Heart right ventricle (tissue), 16 donors: ENCODE results near the gene STPG3. TPM values are rescaled to one million over a fixed set of nuclear protein-coding genes. Genes with fewer than 3 reads are reported as not detected.

Source experiments
- ATAC-seq, 8 donors: fragments of 200-7000 bp; cut with Tn5 transposase; one replicate each; pipeline ENCODE4 v1.9.1; 2020; ENCODE audit warnings: mild to moderate bottlenecking in 8 of 8, moderate library complexity in 8 of 8, moderate number of reproducible peaks in 1 of 8
- DNase-seq, 2 donors: peaks; one replicate each; pipeline ENCODE4 v3.0.0-alpha.2; 2020
- H3K27ac ChIP-seq, 10 donors: fragments of 200-600 bp; sonication (generic) in 2 of 10; one replicate each; pipeline versions ENCODE4 v1.5.0 to v1.8.0; 2020 to 2022; ENCODE audit warnings: mild to moderate bottlenecking in 3 of 10
- H3K27me3 ChIP-seq, 7 donors: fragments of 200-600 bp; one replicate each; pipeline ENCODE4 v1.8.0; 2021 to 2022; ENCODE audit warnings: mild to moderate bottlenecking in 2 of 7
- H3K36me3 ChIP-seq, 9 donors: fragments of 200-600 bp; sonication (generic) in 1 of 9; one replicate each; pipeline versions ENCODE4 v1.5.0 to v1.8.0; 2020 to 2022; ENCODE audit warnings: mild to moderate bottlenecking in 2 of 9
- H3K4me1 ChIP-seq, 9 donors: fragments of 200-600 bp; sonication (generic) in 1 of 9; one replicate each; pipeline versions ENCODE4 v1.5.0 to v1.8.0; 2020 to 2022; ENCODE audit warnings: mild to moderate bottlenecking in 4 of 9
- H3K4me3 ChIP-seq, 10 donors: fragments of 200-600 bp; sonication (generic) in 2 of 10; one replicate each; pipeline versions ENCODE4 v1.5.0 to v1.8.0; 2020 to 2022; ENCODE audit warnings: mild to moderate bottlenecking in 7 of 10, moderate library complexity in 2 of 10
- H3K9me3 ChIP-seq, 11 donors: fragments of 200-600 bp in 10 of 11; sonication (generic) in 2 of 11; one replicate each; pipeline versions ENCODE4 v1.5.0 to v1.8.0; 2013 to 2022; ENCODE audit warnings: mild to moderate bottlenecking in 2 of 11, control low read depth in 1 of 11, moderate library complexity in 1 of 11
- WGBS, 2 donors: extraction: QIAGEN DNeasy Blood & Tissue Kit; methylation state at CpG; one replicate each; pipeline ENCODE4 v1.1.7; 2013; ENCODE audit warnings: inconsistent platforms in 1 of 2; 5-methylcytosine and 5-hydroxymethylcytosine counted together
- intact Hi-C, 10 donors: fragments of 100-400 bp; cut with DNase I; formaldehyde crosslinking; loops; one replicate each; pipeline versions ENCODE4 v1.11.1 to v1.14.2; 2022
- polyA plus RNA-seq, 2 donors: library from polyadenylated mRNA; stranded (reverse); fragments of 200-250 nt; gene quantifications; one replicate each; pipeline ENCODE4 v1.2.3, GENCODE V29; 2013
- total RNA-seq, 10 donors: library from RNA; stranded (reverse); fragmentation: NEBNext Ultra II Directional in 3 of 10; extraction: Animal tissue kit (Norgen Biotek cat#: 25700) in 3 of 10; gene quantifications; one replicate each; pipeline versions ENCODE4 v1.2.1 to v1.2.4, GENCODE V29; 2021 to 2023
- TF ChIP-seq, protein P1 (sequence below), 9 donors: fragments of 200-600 bp; sonication (generic) in 2 of 9; IDR thresholded peaks; one replicate each; pipeline versions ENCODE4 v1.5.0 to v1.8.0; 2021 to 2022; ENCODE audit warnings: antibody characterized with exemption in 9 of 9, mild to moderate bottlenecking in 5 of 9, moderate library complexity in 1 of 9
- donor health status: Arrhythmogenic right ventricular cardiomyopathy.
- donor health status: ischemic (EF 13 %, LVEDD 7.1; RV severe dilation, severe dysfunction).
- donor health status: healthy with polysubstance abuse.
- donor health status: DM: no; HTN: yes; CAD: no.
- donor health status: DM: no; HTN: no; CAD: no.
- donor health status: ischemic (EF 25% LVEDD 6.9; RV normal size, moderate dysfunction).
- donor health status: ischemic (EF 25% LVEDD 5.7; RV mildly dilated, moderate dysfunction).
- donor health status: healthy.
- donor health status: DM: yes; HTN: yes; CAD: no.
- donor health status: Ischemic cardiomyopathy.
- donor health status: ischemic (EF 35%, LVEDD 5.7; RV mildly dilated, moderate dysfunction).
- donor health status: nonischemic (EF 11% LVEDD 7.7; RV severe dilation, severe dysfunction).
- donor health status: DM: yes; HTN: yes; CAD: no.
- donor health status: PGD.
- donor health status: ischemic (EF 29% LVEDD 5.4; RV normal size, mild dysfunction).
- donor health status: nonischemic (EF 23%, LVEDD 6.1; RV moderate dilation, normal function).

STPG3 gene
- total and polyA plus RNA-seq, 12 donors: 0.24 to 0.44 (median 0.32) TPM; not detected in 8

DNA sequence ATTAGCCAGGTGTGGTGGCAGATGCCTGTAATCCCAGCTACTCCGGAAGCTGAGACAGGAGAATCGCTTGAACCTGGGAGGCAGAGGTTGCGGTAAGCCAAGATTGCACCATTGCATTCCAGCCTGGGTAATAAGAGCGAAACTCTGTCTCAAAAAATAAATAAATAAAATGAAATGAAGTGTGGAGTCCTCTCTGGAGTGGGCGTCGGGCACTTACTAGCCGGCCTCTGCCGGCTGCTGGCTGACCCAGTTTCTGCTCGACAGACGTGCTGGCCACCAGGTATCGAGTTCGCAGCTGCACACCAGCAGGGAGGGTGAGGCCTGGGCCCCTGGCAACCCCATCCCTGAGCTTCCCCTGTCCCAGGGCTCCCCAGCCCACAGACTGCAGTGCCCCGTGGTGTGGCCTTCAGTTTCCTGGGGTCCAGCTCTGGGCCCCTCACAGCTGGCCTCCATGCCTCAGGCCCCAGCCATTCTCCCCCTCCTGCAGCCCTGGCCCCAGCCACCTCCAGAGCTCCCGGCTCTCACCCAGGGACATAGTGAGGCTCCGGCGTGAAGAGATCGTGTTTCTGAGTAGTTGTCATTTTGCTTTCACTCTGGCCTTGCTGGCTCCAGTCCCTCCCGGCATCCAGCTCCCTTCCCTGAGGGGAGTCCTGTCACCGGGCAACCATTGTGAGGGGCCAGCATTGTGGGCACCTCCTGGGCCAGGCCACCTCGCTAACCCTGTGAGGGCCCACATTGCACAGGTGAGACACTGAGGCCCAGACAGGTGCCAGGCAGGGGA, 3.8 kb upstream of the STPG3 start:
- DNase-seq: no peak
- Histone ChIP-seq H3K27ac (no peak overlapping the region), H3K36me3 (peaks cover 0 to 18% (median 8%) of the 10 kb centered on the region in 9 donors), H3K4me1 (peaks cover 3 to 45% (median 28%) of the 10 kb centered on the region in 9 donors), H3K4me3 (no peak overlapping the region), H3K27me3 (no peaks in the 10 kb centered on the region), H3K9me3 (no peaks in the 10 kb centered on the region)
- intact Hi-C loops: no loop called here
- ATAC-seq: no peak
- 77 to 78% methylated on average over 20 of the region's 20 CpGs for WGBS, 2 donors
- TF ChIP-seq, protein P1, sequence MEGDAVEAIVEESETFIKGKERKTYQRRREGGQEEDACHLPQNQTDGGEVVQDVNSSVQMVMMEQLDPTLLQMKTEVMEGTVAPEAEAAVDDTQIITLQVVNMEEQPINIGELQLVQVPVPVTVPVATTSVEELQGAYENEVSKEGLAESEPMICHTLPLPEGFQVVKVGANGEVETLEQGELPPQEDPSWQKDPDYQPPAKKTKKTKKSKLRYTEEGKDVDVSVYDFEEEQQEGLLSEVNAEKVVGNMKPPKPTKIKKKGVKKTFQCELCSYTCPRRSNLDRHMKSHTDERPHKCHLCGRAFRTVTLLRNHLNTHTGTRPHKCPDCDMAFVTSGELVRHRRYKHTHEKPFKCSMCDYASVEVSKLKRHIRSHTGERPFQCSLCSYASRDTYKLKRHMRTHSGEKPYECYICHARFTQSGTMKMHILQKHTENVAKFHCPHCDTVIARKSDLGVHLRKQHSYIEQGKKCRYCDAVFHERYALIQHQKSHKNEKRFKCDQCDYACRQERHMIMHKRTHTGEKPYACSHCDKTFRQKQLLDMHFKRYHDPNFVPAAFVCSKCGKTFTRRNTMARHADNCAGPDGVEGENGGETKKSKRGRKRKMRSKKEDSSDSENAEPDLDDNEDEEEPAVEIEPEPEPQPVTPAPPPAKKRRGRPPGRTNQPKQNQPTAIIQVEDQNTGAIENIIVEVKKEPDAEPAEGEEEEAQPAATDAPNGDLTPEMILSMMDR (IDR thresholded peaks at IDR 0.05): no peak

DNA sequence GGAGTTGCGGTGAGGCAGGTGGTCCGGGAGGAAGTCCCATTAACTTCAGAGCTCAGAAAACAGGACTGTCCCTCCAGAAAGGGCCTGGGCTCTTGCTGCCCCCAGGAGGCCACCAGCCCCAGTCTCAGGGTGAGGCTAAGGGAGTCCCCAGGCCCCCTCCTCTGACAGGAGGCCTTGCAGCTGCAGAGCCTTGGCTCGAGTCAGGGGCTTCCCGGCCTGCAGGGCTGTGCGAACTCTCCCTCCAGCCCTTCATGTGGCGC, 3.2 kb upstream of the STPG3 start:
- 85 to 87% methylated on average over 6 of the region's 6 CpGs for WGBS, 2 donors
- no peaks in the 10 kb centered on the region for H3K9me3 ChIP-seq
- no peak overlapping the region for H3K4me3 ChIP-seq
- intact Hi-C loops: no loop called here
- no peak for ATAC-seq
- no peak overlapping the region for H3K27ac ChIP-seq
- peaks cover 0 to 40% (median 22%) of the 10 kb centered on the region in 9 donors for H3K4me1 ChIP-seq
- H3K36me3 ChIP-seq: peaks cover 0 to 13% (median 7%) of the 10 kb centered on the region in 9 donors
- H3K27me3 ChIP-seq: no peaks in the 10 kb centered on the region
- no peak for DNase-seq
- TF ChIP-seq, protein P1 (IDR thresholded peaks at IDR 0.05): no peak

DNA sequence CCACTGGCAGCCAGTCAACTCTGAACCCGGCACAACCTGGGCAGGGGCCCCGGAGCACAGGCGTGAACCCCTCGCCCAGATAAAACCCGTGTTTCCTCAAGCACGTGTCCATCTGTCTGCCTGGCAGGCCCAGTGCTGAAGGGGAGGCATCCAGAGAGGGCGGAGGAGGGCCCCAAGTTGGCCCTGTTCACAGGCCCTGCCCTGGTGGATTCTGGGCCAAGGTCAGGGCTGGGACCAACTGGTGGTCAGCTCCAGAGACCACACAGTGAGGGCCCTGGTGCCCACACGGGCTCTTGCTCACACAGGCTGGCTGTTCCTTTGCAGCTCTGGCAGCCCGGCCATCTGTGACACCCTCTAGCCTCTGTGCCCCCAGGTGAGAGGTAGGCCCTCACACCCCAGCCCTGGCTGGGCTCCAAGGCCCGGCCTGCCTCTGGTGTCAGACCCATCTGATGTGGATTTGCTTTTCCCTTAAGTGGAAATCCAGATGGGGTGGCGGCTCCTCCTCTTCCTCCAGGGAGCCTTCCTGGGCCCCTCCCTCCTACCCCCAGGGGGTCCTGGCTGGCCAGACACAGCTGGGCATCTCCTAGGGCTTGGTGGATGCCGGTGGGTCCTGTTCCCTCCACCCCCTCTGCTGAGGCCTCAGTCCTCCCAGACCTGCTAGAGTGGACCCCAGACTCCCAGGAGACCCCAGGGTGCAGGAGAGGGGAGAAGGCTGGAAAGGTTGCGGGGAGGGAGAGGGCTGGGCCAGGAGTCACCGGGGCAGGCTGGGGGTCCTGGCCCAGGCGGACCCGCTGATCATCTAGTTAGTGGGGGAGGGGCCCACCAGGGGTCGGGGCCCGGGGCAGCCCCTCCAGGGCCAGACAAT, 525 bp upstream of the STPG3 start:
- no peaks in the 10 kb centered on the region for H3K36me3 ChIP-seq
- H3K27ac ChIP-seq: peak overlapping the region in 5 of 10 donors; percentile 43 to 58 (median 51)
- no peaks in the 10 kb centered on the region for H3K9me3 ChIP-seq
- no peak overlapping the region for H3K4me3 ChIP-seq
- DNase-seq (no peak), ATAC-seq (peak in 5 of 8 donors; percentile 0 to 35 (median 16))
- no peaks in the 10 kb centered on the region for H3K27me3 ChIP-seq
- TF ChIP-seq, protein P1 (IDR thresholded peaks at IDR 0.05): no peak
- intact Hi-C loops: no loop called here
- H3K4me1 ChIP-seq: peaks cover 5 to 37% (median 22%) of the 10 kb centered on the region in 9 donors
- WGBS, 2 donors: 35 to 42% methylated on average over 17 to 18 of the region's 18 CpGs

DNA sequence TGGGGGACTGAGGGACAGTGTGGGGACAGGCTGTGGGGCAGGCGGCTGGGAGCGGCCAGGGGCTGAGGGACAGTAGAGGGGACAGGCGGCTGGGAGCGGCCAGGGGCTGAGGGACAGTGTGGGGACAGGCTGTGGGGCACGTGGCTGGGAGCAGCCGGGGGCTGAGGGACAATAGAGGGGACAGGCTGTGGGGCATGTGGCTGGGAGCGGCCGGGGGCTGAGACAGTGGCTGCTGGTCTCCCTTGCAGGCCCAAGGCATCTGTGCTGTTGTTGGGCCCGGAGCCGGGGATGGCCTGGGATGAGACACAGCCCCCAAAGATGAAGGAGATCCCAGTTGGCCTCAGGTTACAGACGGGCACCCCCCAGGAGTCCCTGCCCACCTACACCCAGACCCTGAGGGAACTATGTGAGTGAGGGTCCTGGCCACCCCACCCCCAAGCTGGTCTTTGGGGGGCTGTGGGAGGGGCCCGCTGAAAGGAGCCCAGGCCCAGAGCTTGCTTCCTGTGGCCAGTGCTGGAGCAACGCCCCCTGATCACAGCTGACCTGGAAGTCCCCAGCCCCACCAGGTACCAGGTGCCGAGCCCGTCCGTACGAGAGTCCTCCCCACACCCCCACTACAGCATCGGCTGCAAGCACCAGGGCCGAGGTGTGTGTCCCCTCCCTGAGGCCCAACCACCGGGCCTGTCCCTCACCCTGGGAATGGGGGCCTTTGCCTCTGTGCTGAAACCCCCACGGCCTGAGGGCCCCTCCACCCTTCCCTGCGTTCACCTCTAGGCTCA, 593 bp downstream of the STPG3 start:
- H3K4me1 ChIP-seq: peaks cover 13 to 47% (median 32%) of the 10 kb centered on the region in 9 donors
- no peak overlapping the region for H3K27ac ChIP-seq
- H3K36me3 ChIP-seq: peaks cover 0 to 7% (median 3%) of the 10 kb centered on the region in 9 donors
- no peak for DNase-seq
- H3K27me3 ChIP-seq: no peaks in the 10 kb centered on the region
- TF ChIP-seq, protein P1 (IDR thresholded peaks at IDR 0.05): no peak
- WGBS, 2 donors: 88 to 90% methylated on average over 20 to 22 of the region's 22 CpGs
- intact Hi-C loops: no loop called here
- no peaks in the 10 kb centered on the region for H3K9me3 ChIP-seq
- no peak overlapping the region for H3K4me3 ChIP-seq
- ATAC-seq: no peak
